H9 (cell line): ENCODE data around the gene FBLN2. TPM values are rescaled to one million over a fixed set of nuclear protein-coding genes. Genes with fewer than 3 reads are reported as not detected.

Source experiments
- DNase-seq: peaks from one replicate; pipeline ENCODE4 v3.0.0-alpha.2; 2017
- H2AFZ ChIP-seq: one replicate; pipeline ENCODE4 v1.6.1; 2013; ENCODE audit warnings: mild to moderate bottlenecking, low read length, control low read depth, moderate library complexity
- H2AK5ac ChIP-seq: 2 replicates; pipeline ENCODE4 v1.6.1; 2013; ENCODE audit warnings: low read length, control low read depth, mixed read lengths; ENCODE audit not compliant: insufficient read length
- H2BK120ac ChIP-seq: one replicate; pipeline ENCODE4 v1.6.1; 2013; ENCODE audit warnings: low read depth, mild to moderate bottlenecking, low read length, control low read depth, inconsistent platforms; ENCODE audit not compliant: poor library complexity, severe bottlenecking
- H2BK12ac ChIP-seq: 2 replicates; pipeline ENCODE4 v1.6.1; 2013; ENCODE audit warnings: low read length, control low read depth, mixed read lengths, low read depth; ENCODE audit not compliant: insufficient read length
- H2BK15ac ChIP-seq: 2 replicates; pipeline ENCODE4 v1.6.1; 2013; ENCODE audit warnings: low read depth, low read length, control low read depth
- H2BK20ac ChIP-seq: one replicate; pipeline ENCODE4 v1.6.1; 2013; ENCODE audit warnings: low read depth, mild to moderate bottlenecking, low read length, control low read depth, inconsistent platforms; ENCODE audit not compliant: poor library complexity, severe bottlenecking
- H2BK5ac ChIP-seq: 2 replicates; pipeline ENCODE4 v1.6.1; 2013; ENCODE audit warnings: low read length, control low read depth, mixed read lengths; ENCODE audit not compliant: insufficient read length
- H3K14ac ChIP-seq: 2 replicates; pipeline ENCODE4 v1.6.1; 2013; ENCODE audit warnings: low read length, control low read depth; ENCODE audit not compliant: insufficient read depth
- H3K18ac ChIP-seq: 2 replicates; pipeline ENCODE4 v1.6.1; 2013; ENCODE audit warnings: low read depth, mild to moderate bottlenecking, mixed read lengths, low read length, control low read depth; ENCODE audit not compliant: insufficient read length
- H3K23ac ChIP-seq: 2 replicates; pipeline ENCODE4 v1.6.1; 2013; ENCODE audit warnings: low read length, control low read depth, mixed read lengths, low read depth; ENCODE audit not compliant: insufficient read length
- H3K23me2 ChIP-seq: 2 replicates; pipeline ENCODE4 v1.6.1; 2013; ENCODE audit warnings: low read depth, mild to moderate bottlenecking, mixed read lengths, low read length, control low read depth; ENCODE audit not compliant: insufficient read length, poor library complexity, severe bottlenecking
- H3K27ac ChIP-seq: 2 replicates; pipeline ENCODE4 v1.5.1; 2013; ENCODE audit warnings: low read length, control low read depth, mixed read lengths, low read depth; ENCODE audit not compliant: insufficient read length
- H3K27me3 ChIP-seq: 2 replicates; pipeline ENCODE4 v1.6.1; 2013; ENCODE audit warnings: low read length, control low read depth, inconsistent platforms; ENCODE audit not compliant: insufficient read depth
- H3K4ac ChIP-seq: 2 replicates; pipeline ENCODE4 v1.6.1; 2013; ENCODE audit warnings: low read depth, mild to moderate bottlenecking, control low read depth, inconsistent platforms, low read length, moderate library complexity
- H3K4me1 ChIP-seq: 2 replicates; pipeline ENCODE4 v1.6.1; 2013; ENCODE audit warnings: low read length, control low read depth, inconsistent platforms; ENCODE audit not compliant: insufficient read depth
- H3K4me2 ChIP-seq: 2 replicates; pipeline ENCODE4 v1.6.1; 2013; ENCODE audit warnings: low read length, control low read depth, mixed read lengths; ENCODE audit not compliant: insufficient read length, insufficient read depth
- H3K56ac ChIP-seq: 2 replicates; pipeline ENCODE4 v1.6.1; 2013; ENCODE audit warnings: low read depth, mild to moderate bottlenecking, mixed read lengths, low read length, control low read depth; ENCODE audit not compliant: insufficient read length
- H3K79me1 ChIP-seq: 2 replicates; pipeline ENCODE4 v1.6.1; 2013; ENCODE audit warnings: low read depth, mild to moderate bottlenecking, moderate library complexity, low read length, control low read depth, inconsistent platforms; ENCODE audit not compliant: insufficient read depth, poor library complexity, severe bottlenecking
- H3K79me2 ChIP-seq: 2 replicates; pipeline ENCODE4 v1.6.1; 2013; ENCODE audit warnings: low read length, control low read depth, inconsistent platforms; ENCODE audit not compliant: insufficient read depth
- H3K9ac ChIP-seq: 2 replicates; pipeline ENCODE4 v1.6.1; 2013; ENCODE audit warnings: low read length, control low read depth, mixed read lengths; ENCODE audit not compliant: insufficient read length; ENCODE audit errors: extremely low read depth
- H3K9me3 ChIP-seq: one replicate; pipeline ENCODE4 v1.6.1; 2013; ENCODE audit warnings: low read depth, low read length, inconsistent platforms; ENCODE audit not compliant: control insufficient read depth
- H3T11ph ChIP-seq: one replicate; pipeline ENCODE4 v1.6.1; 2013; ENCODE audit warnings: mild to moderate bottlenecking, low read length, control low read depth, inconsistent platforms
- H4K20me1 ChIP-seq: one replicate; pipeline ENCODE4 v1.6.1; 2013; ENCODE audit not compliant: control insufficient read depth, insufficient read length, insufficient read depth
- H4K5ac ChIP-seq: 2 replicates; pipeline ENCODE4 v1.6.1; 2013; ENCODE audit warnings: low read depth, mild to moderate bottlenecking, mixed read lengths, low read length, control low read depth; ENCODE audit not compliant: insufficient read length
- H4K8ac ChIP-seq: replicated peaks from 2 replicates; pipeline ENCODE4 v1.6.1; 2013; ENCODE audit warnings: low read length, control low read depth, mixed read lengths, low read depth; ENCODE audit not compliant: insufficient read length
- H4K91ac ChIP-seq: 2 replicates; pipeline ENCODE4 v1.6.1; 2013; ENCODE audit warnings: low read depth, mild to moderate bottlenecking, moderate library complexity, mixed read lengths, low read length, control low read depth; ENCODE audit not compliant: insufficient read length
- H3K27ac Mint-ChIP-seq, 3 experiments: 2 replicates in 2 of 3; 3 replicates in 1 of 3; pipeline ENCODE4 v1.8.0; 2020 to 2021; ENCODE audit warnings: mixed read lengths in 3 of 3, mild to moderate bottlenecking in 1 of 3, moderate library complexity in 1 of 3
- H3K27me3 Mint-ChIP-seq: 2 replicates; pipeline ENCODE4 v1.8.0; 2021; ENCODE audit warnings: low read depth, mild to moderate bottlenecking, moderate library complexity, mixed read lengths
- H3K36me3 Mint-ChIP-seq, 3 experiments: 2 replicates in 2 of 3; 3 replicates in 1 of 3; pipeline ENCODE4 v1.8.0; 2020 to 2021; ENCODE audit warnings: low read depth in 3 of 3, mixed read lengths in 3 of 3; ENCODE audit not compliant: insufficient read depth in 1 of 3
- H3K4me1 Mint-ChIP-seq, 2 experiments: 2 replicates each; pipeline ENCODE4 v1.8.0; 2020; ENCODE audit warnings: mixed read lengths in 2 of 2
- H3K4me3 Mint-ChIP-seq, 2 experiments: 2 replicates in 1 of 2; 3 replicates in 1 of 2; pipeline ENCODE4 v1.8.0; 2020 to 2021; ENCODE audit warnings: mild to moderate bottlenecking in 2 of 2, mixed read lengths in 2 of 2, moderate library complexity in 1 of 2
- H3K9me3 Mint-ChIP-seq, 2 experiments: 2 replicates in 1 of 2; 3 replicates in 1 of 2; pipeline ENCODE4 v1.8.0; 2020; ENCODE audit warnings: mild to moderate bottlenecking in 2 of 2, mixed read lengths in 2 of 2, moderate library complexity in 1 of 2
- WGBS: extraction: QIAGEN DNeasy Blood & Tissue Kit; methylation state at CpG from one replicate; pipeline ENCODE4 v1.1.7; 2013; ENCODE audit warnings: missing lambda C conversion rate, low lambda C conversion rate, mixed read lengths; ENCODE audit not compliant: insufficient read length; ENCODE audit errors: extremely low coverage; 5-methylcytosine and 5-hydroxymethylcytosine counted together
- total RNA-seq: library from RNA; stranded (reverse); gene quantifications from 2 replicates; pipeline ENCODE4 v1.2.1, GENCODE V29; 2021
- TF ChIP-seq, protein P1 (sequence below): fragments of 200-600 bp; sonication (generic); conservative IDR thresholded peaks from 3 replicates; pipeline ENCODE4 v1.8.0; 2021; ENCODE audit warnings: antibody characterized with exemption, mild to moderate bottlenecking

Gene FBLN2
- total RNA-seq, 1 experiment from 2014 or later, result 11.8 TPM

DNA sequence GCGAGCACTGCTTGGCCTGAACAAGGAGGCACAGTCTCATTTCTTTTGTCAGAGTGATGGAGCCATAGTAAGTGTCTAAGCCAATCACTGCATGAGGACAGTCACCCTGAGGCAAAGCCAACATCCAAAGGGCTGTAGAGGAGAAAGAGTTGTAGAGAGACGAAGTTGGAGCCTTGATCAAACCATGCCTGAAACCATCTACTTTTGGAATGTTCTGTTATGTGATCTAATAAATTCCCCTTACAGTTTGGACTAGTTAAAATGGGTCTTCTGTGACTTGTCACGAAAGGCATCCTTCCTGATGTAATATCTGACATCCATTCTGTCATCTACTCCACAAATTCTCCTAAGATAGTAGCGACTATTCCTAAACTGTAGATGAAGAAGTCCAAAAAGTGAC is 128.3 kb downstream of the FBLN2 start:
- Histone ChIP-seq H3K79me1 (no peaks in the 10 kb centered on the region), H3K27me3 (no peaks in the 10 kb centered on the region), H3K9ac (no peak overlapping the region), H3K56ac (no peak overlapping the region), H2AFZ (no peak overlapping the region), H3K79me2 (no peaks in the 10 kb centered on the region), H4K5ac (no peak overlapping the region), H2AK5ac (no peak overlapping the region), H4K8ac (no peak overlapping the region), H3K4ac (no peak overlapping the region), H3K23ac (no peak overlapping the region), H4K91ac (no peak overlapping the region), H3K4me2 (no peak overlapping the region), H2BK20ac (no peak overlapping the region), H3K14ac (no peak overlapping the region), H2BK12ac (no peak overlapping the region), H3K23me2 (no peaks in the 10 kb centered on the region), H2BK120ac (no peak overlapping the region), H3K18ac (no peak overlapping the region), H3T11ph (no peak overlapping the region), H2BK5ac (no peak overlapping the region), H3K9me3 (no peaks in the 10 kb centered on the region), H3K4me1 (no peaks in the 10 kb centered on the region), H3K27ac (no peak overlapping the region), H4K20me1 (no peaks in the 10 kb centered on the region), H2BK15ac (no peak overlapping the region)
- H3K9me3 Mint-ChIP-seq, result no peaks in the 10 kb centered on the region
- peaks cover 6% of the 10 kb centered on the region for H3K27me3 Mint-ChIP-seq
- H3K4me1 Mint-ChIP-seq, result peaks cover 6 to 23% of the 10 kb centered on the region in 2 experiments; a peak in 3 of 4 replicates
- H3K27ac Mint-ChIP-seq, result no peak overlapping the region
- WGBS, result no CpG with 5 or more reads among the region's 4 CpGs
- no peaks in the 10 kb centered on the region for H3K36me3 Mint-ChIP-seq
- TF ChIP-seq, protein P1, sequence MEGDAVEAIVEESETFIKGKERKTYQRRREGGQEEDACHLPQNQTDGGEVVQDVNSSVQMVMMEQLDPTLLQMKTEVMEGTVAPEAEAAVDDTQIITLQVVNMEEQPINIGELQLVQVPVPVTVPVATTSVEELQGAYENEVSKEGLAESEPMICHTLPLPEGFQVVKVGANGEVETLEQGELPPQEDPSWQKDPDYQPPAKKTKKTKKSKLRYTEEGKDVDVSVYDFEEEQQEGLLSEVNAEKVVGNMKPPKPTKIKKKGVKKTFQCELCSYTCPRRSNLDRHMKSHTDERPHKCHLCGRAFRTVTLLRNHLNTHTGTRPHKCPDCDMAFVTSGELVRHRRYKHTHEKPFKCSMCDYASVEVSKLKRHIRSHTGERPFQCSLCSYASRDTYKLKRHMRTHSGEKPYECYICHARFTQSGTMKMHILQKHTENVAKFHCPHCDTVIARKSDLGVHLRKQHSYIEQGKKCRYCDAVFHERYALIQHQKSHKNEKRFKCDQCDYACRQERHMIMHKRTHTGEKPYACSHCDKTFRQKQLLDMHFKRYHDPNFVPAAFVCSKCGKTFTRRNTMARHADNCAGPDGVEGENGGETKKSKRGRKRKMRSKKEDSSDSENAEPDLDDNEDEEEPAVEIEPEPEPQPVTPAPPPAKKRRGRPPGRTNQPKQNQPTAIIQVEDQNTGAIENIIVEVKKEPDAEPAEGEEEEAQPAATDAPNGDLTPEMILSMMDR, result no peak
- H3K4me3 Mint-ChIP-seq, result no peak overlapping the region
- DNase-seq, result no peak
